NCI-H187 treated with DMSO at 0.1 percent for 48 hours (cell line): ENCODE measurements around the gene DDX39A.
"Not testable (repeated sequence)": the region's sequence is repeated elsewhere in the genome, so short reads cannot be mapped to it uniquely, and the experiment has no call there.

ENCODE experiments used
- DNase-seq: peaks from one replicate; lab custom pipeline; 2025; lab: John Stamatoyannopoulos, UW

The DDX39A gene

DNA sequence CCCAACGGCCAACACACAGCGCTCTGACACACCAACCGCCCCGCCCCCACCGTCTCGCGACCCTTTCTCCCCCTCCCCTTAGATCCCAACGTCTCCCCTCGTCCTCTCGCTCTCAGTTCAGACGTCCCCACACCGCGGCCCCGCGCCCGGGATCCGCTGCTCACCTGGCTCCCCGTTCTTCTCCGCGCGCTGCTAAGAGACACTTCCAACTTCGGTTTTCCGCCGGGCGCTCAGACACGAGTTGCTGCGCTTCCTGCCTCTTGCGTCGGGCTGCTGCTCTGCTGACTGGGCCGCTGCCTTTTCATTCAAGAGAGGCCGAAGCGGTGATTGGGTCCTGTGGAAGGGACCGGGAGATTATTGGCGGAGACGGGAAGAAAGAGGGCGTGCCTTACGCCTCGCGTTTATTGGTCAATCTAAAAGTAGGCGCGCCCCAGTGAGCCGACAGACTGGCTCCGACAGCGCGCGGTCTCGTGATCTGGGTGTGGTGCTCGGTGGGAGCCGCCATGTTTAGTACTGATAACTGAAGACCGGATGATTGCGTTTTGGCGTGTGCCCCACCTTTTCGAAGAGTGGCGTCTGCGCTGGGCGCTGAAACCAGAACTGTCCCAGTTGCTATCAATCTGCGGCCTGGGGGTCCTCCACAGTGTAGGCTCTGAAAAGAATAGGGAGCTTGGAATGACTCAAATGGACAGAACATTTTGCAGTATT is at the start of gene DDX39A:
TSS of gene DDX39A (minus strand) at position 236 of the 708 bp plus-strand sequence. CDS start 6,121 bp downstream, outside the sequence.
- peak; percentile 82 for DNase-seq

DNA sequence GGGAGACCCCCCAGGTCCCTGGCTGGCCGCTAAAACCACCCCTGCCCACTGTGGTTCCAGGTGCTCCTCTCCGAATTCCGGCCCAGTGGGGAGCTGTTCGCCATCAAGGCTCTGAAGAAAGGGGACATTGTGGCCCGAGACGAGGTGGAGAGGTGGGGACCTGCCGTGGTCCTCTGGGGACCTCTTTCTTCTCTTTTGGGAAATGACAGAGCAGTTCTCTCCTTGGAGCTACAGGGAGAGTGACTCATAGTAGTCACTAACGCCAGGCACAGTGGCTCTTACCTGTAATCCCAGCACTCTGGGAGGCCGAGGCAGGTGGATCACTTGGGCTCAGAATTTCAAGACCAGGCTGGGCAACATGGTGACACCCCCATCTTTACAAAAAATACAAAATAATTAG is 48.7 kb upstream of the DDX39A start:
- DNase-seq = no peak

DNA sequence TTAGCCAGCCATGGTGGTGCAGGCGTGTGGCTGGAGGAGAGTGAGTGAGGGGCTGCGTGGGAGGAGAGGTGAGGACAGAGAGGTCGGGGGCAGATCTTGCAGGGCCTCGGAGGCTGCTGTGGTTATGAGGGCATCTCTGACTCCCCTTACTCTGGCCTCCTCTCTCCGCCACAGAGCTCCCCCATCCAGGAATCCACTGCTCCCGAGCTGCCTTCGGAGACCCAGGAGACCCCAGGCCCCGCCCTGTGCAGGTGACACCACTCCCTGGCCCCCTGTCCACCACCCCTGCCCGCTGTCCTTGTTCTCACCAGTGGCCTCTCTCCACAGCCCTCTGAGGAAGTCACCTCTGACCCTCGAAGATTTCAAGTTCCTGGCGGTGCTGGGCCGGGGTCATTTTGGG is 48.2 kb upstream of the DDX39A start:
- DNase-seq = no peak

DNA sequence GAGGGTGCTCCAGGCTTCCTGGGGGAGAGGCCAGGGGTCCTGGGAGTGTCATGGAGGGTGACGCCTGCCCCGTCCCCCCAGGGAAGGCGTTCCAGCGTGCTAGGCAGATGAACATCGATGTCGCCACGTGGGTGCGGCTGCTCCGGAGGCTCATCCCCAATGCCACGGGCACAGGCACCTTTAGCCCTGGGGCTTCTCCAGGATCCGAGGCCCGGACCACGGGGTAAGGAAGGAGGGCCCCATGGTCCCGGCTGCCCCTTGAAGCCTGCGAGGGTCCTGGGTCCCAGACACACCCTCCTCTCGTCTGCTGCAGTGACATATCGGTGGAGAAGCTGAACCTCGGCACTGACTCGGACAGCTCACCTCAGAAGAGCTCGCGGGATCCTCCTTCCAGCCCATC is 44.6 kb upstream of the DDX39A start:
- no peak for DNase-seq

DNA sequence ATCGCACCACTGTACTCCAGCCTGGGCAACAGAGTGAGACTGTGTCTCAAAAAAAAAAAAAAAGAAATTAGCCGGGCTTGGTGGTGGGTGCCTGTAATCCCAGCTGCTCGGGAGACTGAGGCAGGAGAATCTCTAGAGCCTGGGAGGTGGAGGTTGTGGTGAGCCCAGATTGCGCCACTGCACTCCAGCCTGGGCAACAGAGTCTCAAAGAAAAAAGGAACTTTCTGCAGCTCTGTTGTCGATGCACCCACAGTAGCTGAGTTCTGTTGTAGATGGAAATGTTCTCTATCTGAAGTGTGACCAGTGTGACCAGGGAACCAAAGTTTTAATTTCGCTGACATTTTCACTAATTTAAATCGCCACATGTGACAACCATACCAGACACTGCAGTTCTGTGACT is 43.3 kb upstream of the DDX39A start:
- not testable (repeated sequence) for DNase-seq

DNA sequence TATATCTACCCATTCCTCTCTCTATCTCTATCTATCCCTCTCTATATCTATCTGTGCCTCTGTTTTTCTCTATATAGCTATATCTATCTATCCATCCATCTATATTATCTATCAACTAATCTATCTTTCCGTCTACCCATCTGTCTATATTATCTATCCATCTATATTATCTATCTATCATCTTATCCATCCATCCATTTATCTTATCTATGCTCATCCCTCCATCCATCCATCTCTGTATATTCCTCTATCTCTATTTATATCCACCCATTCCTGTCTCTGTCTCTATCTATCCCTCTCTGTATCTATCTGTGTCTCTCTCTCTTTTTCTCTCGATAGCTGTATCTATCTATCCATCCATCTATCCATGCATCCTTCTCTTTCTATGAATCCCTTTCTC is 41.8 kb upstream of the DDX39A start:
- no peak for DNase-seq

DNA sequence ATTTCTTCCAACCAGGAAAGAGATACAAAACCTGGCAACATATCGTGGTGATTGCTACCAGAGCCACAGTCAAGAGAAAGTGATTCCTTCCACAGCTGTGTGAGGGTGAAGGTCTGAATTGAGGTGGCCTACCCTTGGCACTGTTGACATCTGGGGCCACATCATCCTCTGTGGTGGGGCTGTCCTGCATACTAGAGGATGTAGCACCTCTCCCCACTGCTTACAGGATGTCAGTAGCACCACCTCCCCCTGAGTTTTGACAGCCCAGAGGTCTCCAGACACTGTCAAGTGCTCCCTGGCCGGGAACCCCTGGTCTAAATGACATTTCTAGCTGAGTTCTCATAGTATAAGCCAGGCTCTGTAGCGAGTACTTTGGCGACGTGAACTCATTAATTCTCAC is 40.6 kb upstream of the DDX39A start:
- DNase-seq = no peak

DNA sequence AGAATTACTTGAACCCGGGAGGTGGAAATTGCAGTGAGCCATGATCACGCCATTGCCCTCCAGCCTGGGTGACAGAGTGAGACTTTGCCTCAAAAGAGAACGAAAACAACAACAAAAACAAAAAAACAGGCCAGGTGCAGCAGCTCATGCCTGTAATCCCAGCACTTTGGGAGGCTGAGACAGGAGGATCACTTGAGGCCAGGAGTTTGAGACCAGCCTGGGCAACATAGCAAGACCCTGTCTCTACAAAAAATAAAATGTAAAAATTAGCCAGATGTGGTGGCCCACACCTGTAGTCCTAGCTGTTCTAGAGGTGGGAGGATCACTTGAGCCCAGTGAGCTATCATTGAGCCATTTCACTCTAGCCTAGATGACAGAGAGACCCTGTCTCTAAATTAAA is 33.2 kb upstream of the DDX39A start:
- DNase-seq = not testable (repeated sequence)

DNA sequence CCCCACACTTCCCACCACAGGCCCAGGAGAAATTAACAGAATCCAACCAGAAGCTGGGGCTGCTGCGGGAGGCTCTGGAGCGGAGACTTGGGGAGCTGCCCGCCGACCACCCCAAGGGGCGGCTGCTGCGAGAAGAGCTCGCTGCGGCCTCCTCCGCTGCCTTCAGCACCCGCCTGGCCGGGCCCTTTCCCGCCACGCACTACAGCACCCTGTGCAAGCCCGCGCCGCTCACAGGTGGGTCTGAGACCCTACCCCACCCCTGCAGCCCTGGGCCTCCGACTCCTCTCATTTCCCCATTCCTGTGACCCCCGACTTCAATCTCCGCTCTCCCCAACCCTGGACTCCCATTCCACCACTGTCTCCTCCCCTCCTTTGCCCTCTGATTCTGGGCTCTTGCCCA is 31.7 kb upstream of the DDX39A start:
- no peak for DNase-seq

DNA sequence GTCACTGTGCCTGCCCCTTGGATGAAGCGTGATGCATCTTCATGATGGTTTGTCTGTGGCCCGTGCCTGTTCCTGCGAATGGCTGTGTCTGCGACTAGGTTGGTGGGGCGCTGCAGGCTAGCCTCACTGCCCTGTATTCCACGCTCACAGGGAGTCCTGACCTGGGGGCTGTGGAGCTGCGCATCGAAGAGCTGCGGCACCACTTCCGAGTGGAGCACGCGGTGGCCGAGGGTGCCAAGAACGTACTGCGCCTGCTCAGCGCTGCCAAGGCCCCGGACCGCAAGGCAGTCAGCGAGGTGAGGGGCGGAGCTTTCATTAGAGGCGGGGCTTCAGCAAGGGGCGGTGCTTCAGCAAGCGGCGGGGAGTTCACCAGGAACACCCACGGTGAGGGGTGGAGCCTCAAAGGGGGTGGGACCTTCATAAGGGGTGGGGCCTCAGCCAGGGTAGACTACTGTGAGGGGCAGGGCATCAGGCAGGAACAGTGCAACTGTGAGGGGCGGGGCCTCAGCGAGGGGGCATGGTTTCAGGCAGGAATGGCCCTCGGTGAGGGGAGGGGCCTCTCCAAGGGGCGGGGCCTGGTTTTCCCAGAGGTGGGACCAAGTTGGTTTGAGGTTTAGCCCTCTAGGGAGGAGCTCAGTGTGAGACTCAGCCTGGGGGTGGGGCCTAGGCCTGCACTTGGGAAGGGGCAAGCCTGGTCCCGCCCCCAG is 31.2 kb upstream of the DDX39A start:
- no peak for DNase-seq

DNA sequence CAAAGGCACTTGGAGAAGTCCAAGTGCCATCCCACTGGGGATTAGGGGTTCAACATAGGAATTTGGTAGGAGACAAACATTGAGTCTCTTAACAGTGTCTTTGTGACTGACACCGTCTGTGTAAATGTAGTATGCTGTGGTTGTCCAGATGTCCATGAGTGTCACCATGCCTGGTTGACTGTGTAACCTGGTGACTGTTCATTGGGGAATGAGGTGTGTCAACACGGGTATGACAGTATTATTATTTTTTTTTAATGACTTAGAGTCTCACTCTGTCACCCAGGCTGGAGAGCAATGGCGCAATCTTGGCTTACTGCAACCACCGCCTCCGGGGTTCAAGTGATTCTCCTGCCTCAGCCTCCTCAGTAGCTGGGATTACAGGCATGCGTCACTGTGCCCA is 30.2 kb upstream of the DDX39A start:
- DNase-seq = no peak

DNA sequence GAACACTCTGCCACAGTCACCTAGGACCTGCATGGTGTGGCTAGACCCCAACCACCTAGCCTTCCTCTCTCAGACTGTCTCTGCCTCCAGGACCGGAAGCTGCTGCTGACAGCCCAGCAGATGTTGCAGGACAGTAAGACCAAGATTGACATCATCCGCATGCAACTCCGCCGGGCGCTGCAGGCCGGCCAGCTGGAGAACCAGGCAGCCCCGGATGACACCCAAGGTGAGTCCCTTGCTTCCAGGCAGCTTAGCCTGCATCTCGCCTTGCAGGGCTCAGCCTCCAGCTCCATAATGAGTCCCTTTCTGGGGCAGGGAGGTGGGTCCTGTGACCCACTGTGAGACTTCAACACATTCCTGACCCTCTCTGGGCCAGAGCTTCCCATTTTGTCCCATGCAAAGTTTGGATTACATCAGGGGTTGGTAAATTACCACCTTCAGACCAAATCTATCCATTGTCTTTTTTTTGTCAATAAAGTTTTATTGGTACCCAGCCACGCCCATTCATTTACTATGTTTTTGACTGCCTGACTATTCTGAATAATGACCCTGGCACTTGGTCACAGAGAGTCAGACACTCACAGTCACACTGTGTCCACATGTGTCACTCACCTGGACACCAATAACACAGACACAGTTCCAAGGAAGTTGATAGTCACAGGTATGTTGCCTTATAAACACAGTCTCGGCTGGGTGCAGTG is 27.3 kb upstream of the DDX39A start:
- no peak for DNase-seq

DNA sequence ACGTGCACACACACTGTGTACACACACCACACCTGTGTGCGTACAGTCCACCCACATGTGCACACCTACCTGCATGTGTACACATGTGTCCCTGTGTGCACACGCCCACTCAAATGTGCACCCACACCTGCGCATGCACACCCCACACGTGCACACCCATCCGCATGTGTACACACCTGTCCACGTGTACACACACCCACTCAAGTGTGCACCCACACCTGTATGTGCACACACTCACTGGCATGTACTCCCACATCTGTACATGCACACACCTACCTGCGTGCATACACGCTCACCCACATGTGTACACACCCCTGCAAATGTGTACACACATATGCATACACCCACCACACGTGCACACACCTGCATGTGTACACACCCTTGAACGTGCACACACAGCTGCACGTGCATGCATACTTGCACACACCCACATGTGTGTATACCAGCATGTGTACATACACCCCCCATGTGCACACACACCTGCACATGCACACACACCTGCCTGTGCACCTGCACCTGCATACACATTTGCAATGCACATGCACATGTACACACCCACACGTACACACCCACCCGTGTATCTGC is 24.6 kb upstream of the DDX39A start:
- no peak for DNase-seq

DNA sequence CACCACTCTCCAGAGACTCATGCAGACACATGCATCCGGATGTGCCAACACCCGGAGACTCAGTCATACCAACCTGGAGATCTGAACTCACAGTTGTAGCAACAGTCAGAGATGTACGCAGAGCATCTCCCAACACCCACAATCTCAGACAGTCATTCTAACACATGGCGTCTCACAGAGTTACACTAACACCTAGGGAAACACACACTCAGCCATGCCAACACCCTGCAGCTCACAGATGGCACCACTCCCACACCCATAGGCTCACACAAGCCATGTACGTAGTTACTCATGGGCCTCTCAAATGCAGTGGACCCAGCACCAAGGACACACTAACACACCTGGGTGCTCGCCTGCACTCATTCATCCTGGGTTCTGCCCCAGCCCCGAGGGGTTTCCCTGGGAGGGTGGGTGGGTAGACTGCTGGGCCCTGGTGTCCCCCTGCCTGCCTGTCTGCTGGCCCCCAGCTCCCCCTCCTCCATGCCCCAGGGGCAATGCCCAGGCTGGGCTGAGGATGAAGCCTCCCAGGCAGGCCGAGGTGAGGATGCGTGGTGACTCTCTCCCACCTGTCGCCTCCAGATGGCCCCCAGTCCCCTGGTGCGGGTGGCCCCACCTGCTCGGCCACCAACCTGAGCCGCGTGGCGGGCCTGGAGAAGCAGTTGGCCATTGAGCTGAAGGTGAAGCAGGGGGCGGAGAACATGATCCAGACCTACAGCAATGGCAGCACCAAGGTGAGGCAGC is 23.9 kb upstream of the DDX39A start:
- DNase-seq = no peak

DNA sequence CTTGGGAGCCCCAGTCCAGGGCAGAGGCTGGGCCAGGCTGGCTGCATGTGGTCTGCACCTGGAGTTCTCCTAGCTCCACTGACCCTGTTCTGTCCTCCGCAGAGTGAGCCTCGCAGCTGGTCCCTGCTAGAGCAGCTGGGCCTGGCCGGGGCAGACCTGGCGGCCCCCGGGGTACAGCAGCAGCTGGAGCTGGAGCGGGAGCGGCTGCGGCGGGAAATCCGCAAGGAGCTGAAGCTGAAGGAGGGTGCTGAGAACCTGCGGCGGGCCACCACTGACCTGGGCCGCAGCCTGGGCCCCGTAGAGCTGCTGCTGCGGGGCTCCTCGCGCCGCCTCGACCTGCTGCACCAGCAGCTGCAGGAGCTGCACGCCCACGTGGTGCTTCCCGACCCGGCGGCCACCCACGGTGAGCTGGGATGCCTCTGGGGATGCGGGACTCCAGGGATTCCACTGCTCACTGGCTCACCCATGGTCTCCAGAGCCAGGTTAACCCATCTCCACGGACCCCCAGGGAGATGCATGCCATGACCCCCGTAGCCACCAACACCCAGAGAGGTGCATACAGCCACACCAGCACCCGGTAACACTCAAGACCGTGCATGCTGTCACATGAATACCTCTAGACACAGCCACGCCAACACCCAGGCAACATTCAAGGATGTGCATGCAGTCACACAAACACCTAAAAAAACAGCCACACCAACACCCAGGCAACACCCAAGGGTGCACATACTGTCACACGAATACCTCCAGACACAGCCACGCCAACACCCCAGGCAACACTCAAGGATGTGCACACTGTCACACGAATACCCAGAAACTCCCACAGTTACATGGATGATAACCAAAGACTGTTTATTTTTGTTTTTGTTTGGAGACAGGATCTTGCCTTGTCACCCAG is 22.1 kb upstream of the DDX39A start:
- no peak for DNase-seq

DNA sequence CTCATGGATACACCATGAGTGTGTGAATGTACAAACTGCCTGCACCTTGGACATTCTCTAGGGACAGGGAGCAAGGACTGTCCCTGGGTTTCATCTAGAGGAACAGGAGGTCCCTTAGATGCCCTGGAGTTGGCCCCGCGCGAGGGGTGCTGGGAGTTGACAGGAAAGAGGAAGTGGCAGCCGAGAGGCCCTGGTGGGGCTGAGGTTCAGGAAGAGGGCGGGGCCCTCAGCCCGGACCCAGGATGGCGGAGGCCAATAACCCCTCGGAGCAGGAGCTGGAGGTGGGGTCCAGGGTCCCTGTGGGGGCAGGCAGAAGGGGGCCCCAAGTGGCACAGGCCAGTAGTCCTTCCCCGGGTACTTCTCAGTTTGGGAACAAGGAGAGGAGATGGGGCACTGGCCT is 20.9 kb upstream of the DDX39A start:
- DNase-seq = no peak

DNA sequence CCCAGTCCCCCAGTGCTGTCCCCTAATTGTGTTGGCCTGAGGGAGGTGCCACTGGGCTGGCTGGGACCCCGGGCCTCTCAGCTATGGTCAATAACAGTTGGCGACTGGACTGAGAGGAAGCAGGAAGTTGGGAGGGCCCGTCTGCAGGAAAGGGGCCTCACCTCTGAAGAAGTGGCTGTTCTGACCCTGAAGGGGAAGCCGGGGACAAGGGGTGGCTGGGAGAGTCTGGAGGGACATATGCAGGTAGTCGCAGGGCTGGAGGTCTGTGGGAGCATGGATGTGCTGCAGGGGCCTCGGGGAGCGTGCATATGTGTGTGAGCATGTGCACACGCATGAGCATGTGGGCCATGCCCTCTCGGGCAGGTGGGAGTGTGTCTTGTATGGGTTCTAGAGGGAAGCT is 19.9 kb upstream of the DDX39A start:
- no peak for DNase-seq

DNA sequence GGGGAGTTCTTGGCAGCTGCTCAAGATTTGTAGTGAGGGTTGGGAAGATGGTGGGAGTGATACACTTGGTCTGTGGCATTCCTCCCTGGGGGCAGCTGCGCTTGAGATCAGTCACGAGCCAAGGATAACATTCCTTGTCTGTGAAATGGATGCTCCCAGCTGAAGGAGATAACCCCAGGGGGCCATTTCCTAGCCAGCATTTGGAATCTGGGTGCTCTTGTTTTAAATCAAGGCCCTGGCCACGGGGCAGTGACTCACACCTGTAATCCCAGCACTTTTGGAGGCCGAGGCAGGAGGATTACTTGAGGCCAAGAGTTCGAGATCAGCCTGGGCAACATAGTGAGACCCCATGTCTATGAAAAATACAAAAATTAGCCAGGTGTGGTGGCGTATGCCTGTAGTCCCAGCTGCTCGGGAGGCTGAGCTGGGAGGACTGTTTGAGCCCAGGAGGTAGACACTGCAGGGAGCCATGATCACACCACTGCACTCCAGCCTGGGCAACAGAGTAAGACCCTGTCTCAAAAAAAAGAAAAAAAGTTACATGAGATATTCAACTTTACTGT is 18.5 kb upstream of the DDX39A start:
- DNase-seq = no peak

DNA sequence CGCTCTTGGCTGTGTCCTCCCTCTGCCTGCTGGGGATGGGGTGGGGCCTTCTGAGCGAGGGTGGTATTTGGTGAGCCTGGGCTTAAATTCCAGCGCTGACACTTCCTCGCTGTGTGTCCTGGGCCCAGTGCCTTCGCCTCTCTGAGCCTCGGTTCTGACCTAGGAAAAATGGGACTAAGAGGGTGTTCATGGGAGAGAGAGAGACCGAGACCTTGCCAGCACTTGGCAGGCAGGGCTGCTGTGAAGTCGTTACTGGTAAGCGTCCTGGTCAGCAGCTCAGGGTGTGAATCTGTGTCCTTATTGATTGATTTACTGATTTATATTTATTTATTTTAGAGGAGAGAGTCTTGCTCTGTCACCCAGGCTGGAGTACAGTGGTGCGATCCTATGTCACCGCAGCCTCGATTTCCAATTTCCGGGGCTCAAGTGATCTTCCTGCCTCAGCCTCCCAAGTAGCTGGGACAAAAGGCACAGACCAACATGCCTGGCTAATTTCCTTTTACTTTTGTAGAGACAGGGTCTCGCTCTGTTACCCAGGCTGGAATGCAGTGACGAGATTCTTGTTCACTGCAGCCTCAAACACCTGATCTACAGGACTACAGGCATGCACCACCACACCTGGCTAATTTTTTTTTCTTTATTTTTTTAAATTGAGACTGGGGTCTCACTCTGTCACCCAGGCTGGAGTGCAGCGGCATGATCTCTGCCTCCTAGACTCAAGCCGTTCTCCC is 16.3 kb upstream of the DDX39A start:
- no peak for DNase-seq
